ENCODE results near the gene GYPE.
"Not testable (repeated sequence)": the region's sequence is repeated elsewhere in the genome, so short reads cannot be mapped to it uniquely, and the experiment has no call there.

GRCh38 chr4:143854645-143855044, 50.7 kb downstream of the GYPE start:
- not testable (repeated sequence) for TF ChIP-seq POLR2AphosphoS5 (IDR thresholded peaks at IDR 0.05; ENCODE audit: low read depth, low read length); TAF1 (IDR thresholded peaks at IDR 0.05; ENCODE audit: borderline replicate concordance, low read depth, low read length); POLR2A (IDR thresholded peaks at IDR 0.05; ENCODE audit: low read depth, low read length)
